Measurements from ENCODE around the gene SCPEP1.
"Not testable (repeated sequence)": the region's sequence is repeated elsewhere in the genome, so short reads cannot be mapped to it uniquely, and the experiment has no call there.

The SCPEP1 gene

DNA sequence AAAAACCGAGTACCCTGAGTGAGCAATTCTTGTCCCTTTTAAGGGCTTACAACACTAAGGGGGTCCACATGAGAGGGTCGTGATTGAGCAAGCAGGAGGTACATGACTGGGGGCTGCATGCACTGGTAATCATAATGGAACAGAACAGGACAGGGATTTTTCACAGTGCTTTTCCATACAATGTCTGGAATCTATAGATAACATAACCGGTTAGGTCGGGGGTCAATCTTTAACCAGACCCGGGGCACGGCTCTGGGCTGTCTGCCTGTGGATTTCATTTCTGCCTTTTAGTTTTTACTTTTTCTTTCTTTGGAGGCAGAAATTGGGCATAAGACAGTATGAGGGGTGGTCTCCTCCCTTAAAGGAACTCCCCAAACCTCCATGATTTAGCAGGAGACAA, 12.2 kb upstream of the SCPEP1 start:
- not testable (repeated sequence) for DNase-seq

DNA sequence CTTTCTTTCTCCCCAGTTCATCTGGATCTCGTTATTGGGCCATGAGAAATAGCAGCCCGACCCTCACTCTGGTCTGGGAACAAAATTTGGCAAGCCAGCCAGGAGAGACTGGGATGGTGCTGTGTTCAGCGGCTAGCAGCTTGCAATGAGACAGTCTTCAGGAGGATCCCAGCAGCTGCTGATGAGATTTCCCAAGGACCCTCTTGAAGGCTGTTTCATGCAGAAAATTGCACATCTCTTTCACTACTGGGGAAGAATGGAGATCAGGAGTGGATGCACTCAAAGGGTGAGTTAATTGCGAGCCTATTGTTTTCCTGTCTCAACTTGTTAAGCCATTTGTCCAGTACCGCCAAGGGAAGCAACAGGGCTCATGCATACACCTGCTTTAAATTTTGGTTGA, 11.6 kb upstream of the SCPEP1 start:
- no peak for DNase-seq

DNA sequence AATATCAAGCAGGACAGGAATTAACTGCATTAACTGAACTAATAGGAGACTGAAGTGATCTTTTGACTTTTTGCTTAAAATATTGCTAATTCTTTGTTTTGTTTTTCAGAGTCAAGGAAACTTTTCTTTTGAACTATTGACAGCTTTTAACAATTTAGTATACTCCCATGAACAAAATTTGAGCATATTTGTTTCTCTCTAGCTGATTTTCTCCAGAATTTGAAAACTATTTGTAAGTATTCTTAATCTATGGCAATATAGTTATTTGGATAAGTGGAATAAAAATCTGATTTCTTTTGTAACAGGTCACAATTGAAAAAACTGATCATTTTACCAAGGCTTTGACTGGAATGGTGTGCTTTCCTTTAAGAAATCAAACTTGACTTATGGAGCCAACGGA, 7.0 kb upstream of the SCPEP1 start:
- DNase-seq = no peak

DNA sequence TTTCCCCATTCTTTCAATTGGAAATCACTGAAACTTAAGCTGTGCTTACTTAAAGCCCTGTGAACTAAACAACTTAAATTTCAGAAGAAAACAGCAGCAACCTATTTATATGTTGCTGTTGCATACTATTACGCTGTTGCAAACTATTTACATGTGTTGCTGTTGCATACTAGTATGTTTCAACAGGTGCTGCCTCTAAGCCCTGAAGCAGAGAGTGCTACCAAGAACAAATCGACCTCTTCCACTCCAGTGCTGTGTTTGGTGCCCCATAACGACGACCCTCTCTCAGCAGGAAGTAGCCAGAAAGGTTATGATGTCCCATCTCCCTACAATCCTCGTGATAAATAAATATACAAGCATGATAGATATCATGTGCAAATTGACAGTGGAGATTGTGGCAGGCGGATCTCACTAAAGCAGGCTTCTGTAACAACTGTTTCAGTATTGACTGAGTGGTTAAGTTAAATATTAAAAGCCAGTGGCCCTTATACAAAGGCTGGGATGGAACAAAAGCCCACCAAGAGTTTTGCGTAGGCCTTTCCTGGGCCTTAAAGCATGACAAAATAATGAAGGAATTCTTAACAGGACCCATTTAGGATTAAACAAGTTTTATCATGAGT, 5.7 kb upstream of the SCPEP1 start:
- DNase-seq = no peak

DNA sequence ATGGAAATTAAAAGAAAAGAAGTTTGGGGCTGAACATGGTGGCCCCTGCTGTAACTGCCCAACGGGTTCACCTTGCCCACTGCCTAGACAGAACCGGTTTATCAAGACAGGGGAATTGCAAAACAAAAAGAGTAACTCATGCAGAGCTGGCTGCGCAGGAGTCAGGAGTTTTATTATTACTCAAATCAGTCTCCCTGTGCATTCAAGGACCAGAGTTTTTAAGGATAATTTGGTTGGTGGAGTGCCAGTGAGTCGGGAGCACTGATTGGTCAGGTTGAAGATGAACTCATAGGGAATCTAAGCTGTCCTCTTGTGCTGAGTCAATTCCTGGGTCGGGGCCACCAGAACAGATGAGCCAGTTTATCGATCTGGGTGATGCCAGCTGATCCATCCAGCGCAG, 4.4 kb upstream of the SCPEP1 start:
- DNase-seq = no peak

DNA sequence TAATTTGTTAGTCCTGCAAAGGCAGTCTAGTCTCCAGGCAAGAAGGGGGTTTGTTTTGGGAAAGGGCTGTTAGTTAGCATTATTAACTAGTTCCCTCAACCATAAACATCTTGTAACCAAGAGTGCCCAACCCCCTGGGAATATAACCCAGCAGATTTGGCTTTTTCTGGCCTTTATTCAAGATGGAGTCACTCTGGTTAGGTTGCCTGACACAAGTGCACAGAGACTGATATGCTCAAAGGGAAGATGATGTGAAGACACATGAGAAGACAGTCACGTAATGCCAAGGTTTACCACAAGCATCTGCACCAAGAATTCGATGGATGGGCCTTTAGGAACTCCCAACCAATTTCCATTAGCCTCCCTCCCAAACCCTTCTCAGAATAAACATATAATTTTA, 3.9 kb upstream of the SCPEP1 start:
- DNase-seq = no peak

DNA sequence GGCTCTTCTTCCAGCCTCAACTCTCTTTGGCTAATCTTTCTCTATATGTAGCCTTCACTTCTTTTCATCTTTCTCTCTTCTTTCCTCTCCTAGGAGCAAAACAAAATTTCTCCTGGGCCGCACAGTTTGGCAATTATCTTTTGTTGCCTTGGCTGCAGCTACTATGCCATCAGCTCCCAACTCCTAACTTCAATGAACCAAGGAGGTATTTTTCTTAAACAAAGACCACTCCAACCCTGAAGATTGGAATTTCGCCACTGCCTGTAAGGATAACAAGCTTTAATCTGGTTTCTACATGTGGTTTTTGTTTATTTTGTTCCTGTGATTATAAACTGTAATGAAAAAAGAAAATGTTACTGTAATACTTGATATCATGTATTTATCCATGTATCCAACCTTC, 2.3 kb upstream of the SCPEP1 start:
- DNase-seq = no peak

DNA sequence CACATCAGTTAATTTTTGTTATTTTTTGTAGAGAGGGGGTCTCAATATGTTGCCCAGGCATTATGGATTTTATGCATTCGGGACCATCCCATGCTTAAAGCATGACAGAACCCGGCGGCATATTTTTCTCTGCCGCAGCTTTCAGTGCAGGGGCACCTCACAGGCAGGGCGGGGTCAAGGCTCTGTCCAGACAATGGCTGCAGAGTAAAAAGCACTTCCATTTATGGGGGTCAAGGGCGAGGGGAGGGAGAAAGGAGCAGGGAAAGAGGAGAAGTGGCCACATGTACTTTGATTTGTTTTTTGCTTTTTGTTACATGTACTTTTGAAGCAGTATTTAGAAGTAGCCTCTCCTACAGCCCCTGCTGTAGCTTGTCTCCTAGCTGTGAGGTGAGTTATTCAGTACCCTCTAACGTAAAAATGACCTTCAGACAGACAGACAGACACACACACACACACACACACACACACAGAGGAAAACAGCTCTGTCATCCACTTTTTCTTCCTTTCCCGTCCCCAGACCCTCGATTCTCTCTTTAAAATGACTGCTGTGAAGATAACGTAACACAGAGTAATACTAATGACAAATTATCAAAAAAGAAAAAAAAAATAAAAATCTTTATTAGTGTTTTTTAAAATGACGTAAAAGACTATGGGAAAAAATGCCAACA, 856 bp upstream of the SCPEP1 start:
- DNase-seq = no peak

DNA sequence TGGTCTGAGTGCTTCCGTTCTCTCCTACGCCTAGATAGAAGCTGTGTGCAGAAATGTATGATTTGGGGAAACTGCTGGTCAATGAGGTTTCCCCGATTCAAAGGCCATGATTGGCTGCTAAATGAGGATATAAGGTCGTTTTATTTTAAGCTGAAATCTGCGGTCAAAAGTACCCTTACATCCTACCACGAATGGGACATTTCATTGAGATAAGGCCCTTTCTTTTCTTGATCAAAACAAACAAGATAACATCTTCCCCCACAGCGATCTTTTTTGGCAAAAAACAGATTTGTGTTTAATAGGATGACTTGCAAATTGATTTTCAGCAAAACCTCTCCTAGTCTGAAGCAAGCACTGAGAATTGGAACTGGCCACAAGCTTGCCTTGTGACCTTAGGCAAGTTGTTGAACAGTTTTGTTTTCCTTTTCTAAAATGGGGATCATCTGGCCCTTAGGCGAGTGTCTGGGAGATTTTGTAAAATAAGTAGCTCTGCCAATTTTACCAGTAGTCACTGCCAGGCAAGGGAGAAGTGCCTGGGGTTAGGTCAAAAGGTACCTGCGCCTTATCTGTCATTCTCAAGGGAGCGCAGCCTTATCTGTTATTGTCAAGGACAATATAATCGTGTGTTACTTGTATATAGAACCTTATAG, 635 bp downstream of the SCPEP1 start:
- DNase-seq = peak; percentile 27

DNA sequence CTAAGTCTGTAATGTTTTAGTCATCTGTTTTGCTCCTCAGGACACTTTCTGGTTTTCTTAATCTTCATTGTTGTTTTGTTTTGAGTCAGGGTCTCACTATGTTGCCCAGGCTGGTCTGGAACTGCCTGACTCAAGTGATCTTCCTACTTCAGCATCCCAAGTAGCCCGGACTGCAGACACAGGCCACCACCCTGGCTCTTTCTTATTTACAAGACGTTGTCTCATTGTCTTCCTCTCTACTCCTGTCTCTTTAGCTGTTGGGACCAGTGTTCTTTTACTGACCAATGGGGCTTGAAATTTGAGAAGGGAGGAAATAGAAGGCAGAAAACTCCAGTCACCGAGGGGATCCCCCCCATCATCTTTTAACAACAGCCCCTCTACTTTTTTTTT, 1.2 kb downstream of the SCPEP1 start:
- no peak for DNase-seq

DNA sequence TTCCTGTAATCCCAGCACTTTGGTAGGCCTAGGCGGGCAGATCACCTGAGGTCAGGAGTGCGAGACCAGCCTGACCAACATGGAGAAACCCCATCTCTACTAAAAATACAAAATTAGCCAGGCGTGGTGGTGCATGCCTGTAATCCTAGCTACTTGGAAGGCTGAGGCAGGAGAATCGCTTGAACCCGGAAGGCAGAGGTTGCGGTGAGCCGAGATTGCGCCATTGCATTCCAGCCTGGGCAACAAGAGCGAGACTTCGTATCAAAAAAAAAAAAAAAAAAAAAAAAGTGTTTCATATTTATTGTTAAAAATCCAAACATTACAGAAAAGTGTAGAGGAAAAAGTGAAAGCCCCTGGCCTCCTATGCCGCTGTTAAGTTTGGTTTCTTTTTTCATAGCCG, 2.6 kb downstream of the SCPEP1 start:
- DNase-seq = not testable (repeated sequence)

DNA sequence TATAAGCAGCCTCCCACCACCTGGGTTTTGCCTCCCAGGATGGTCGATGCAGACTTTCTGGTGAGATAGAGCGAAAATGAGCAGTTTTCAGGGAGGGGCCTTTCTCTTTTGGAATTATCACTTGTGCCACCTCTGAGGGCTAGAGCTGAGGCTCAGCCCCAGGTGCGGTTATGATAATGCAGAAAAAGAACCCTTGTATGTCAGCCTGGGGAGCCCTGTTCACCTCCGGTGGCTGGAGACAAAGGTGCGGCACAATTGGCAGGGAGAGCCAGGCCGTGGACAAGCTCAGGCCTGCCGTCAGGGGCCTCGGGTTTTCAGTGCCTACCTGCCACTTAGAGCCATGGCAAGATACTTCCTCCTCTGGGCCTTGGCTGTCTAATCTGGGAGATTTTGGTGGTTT, 4.4 kb downstream of the SCPEP1 start:
- no peak for DNase-seq

DNA sequence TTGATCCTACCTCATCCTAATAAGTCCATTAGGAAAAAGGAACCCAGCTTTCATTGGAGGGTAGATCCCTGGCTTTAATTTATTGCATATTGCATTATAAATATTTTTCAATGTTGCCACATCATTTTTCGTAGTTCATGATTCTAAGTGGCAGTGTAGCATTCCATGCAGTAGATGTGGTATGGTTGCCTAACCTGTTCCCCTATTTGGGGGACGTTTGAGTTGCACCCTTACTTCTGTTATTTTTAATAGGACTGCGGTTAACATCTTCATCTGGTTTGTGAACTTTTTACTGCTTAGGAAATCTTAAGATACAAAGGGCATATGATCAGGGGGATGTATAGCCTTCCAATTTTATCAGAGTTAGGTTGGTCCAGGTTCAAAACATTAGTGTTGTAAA, 5.4 kb downstream of the SCPEP1 start:
- DNase-seq = no peak

DNA sequence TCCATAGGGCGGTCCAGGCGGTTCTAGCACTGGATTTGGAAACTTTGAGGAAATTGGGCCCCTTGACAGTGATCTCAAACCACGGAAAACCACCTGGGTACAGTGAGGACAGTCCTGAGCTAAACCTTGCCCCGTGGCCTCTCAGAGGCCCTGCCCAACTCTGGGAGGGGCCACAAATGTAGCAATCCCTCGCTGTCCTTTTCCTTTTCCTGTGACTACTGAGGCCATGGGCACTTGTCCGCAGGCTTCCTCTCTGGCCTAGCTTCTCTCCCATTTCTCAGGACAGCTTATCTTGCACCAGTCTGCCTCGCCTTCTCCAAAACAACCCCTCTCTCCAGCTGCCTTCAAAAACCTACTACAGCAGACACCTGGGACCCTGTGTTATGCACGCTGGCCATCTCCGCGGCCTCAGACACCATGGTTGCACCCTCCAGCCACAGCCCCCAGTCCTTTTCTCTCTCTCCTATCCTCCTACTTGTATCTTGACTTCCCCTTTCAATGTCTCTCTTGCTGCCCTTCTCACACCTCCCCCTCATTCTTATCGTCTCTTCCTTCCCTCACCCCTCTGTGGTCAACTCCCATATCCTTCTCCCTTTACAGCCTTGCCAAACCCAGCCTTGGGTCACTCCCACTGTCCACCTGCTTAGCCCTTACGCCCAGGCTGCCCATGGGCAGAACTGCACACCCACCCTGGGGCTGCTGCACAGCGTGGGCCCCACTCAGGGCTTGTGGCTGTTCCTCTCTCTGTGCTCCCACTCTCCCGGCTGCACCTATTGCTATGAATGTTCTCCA, 7.6 kb downstream of the SCPEP1 start:
- DNase-seq = no peak

DNA sequence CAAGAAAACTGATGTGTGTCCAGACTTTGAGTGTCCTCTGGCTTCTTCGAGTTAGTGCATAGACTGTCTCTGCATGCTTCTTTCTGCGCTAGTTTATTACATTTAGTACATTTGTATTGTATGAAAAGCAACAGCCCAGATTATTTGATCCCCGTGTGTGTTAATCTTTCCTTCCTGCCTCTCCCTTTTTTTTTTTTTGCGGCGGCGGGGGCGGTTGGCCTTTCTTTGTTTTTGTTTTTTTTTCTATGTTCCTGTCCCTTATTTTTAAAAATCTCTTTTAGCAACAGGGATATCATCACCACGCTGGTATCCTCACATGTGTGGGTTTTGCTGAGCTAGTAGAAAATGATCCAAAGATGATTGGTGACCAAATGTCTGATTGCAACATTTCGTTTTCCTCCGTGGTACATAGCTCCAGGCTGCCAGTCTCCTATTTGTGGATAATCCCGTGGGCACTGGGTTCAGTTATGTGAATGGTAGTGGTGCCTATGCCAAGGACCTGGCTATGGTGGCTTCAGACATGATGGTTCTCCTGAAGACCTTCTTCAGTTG, 9.4 kb downstream of the SCPEP1 start:
- DNase-seq = no peak

DNA sequence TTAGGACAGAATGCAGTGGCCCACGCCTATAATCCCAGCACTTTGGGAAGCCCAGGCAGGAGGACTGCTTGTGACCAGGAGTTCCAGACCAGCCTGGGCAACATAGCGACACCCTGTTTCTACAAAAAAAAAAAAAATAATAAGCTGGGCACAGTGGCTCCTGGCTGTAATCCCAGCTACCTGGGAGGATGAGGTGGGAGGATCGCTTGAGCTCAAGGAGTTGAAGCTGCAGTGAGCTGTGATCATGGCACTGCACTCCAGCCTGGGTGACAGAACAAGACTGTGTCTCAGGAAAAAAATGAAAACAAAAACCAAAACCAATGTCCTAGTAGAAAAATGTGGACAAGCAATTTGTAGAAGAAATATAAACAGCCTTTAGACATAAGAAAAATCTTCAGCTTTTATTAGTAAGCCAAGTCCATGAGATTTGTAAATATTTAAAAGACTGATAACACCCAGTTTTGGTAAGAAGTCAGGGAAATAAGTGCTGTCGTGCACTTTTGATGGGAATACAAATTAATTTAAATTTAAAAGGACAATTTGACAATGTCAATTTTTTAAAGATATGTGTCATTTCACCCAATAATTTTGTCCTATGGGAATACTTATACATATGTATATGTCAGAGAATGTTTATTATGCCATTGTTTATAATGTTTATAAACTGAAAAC, 11.1 kb downstream of the SCPEP1 start:
- no peak for DNase-seq

DNA sequence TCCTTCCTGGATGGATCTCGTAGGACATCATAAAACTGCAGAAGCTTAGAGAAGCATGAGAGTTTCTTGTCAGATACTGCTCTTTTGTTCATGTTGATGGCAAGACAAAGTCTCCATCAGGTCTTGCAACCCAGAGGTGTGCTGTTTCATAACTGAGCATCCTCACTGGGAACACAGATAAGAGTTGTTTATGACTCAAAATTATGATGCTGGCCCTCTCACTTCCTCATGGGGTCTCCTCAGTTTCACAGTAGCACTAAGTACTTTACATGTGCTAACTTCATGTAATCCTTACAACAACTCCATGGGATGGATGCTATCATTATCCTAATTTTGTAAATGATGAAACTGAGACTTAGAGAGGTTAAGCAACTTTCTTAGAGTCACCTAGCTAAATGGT, 14.4 kb downstream of the SCPEP1 start:
- no peak for DNase-seq

DNA sequence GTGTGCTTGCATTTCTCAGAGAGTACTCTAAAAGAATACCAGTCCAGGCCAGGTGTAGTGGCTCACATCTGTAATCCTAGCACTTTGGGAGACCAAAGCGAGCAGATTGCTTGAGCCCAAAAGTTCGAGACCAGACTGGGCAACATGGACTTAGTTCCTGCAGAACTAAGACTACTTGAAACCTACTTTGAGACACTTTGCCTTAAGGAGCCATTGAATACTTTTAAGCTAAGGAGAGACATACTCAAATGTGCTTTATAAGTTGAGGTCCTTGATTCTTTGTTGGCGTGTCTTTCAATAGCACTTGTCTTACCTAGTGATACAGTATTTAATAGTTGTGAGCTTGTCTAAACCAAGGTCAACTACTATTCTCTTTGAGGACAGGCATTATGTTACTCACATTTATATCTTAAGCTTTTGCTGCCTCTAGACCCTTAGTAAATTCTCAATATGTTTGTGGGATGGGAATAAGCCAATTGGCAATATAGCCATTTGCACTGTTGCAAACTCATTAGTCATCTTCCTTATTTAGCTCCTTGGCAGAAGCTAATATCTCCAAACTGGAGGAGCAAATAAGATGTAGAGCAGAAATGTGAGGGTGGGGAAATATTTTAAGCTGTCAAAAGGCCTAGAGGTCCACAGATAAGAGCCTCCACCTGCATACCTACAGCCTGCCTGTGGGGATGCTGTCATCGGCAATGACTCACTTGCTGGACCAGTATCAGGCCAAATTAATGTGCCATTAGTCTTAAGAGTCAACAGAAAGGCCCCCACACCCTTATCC, 16.3 kb downstream of the SCPEP1 start:
- DNase-seq = no peak

DNA sequence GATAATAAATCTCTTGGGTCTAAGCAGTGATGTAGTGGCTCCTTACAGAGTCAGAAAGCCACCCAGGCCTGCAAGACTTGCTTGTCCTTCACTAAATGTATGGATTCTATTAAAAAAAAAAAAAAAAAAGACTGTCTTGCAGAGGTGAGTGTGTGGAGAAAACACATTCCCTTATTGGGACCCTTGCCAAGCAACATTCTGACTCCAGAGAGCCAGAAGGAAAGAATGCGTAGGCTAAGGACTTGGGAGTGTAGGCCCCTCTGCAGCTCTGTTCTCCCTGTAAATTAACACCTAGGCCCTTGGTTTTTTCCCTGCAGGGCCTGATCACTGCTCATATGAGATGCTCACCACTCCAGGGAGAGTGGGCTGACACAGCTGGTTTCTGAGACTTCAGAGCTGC, 17.8 kb downstream of the SCPEP1 start:
- no peak for DNase-seq

DNA sequence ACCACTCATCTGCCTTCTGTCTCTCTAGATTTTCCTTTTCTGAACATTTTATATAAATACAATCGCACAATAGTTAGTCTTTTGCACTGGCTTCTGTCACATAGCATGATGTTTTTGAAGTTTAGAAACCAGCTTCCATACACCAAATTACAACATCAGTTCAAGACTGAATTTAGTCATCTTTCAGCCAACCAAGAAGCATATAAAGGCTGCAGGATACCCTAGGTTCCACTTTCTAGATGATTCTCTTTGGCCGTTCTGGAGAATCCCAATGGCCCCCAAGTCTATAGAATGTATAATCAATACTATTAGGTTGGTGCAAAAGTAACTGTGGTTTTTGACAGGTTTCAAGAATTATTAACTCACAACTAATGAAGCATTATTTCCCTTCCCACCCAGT, 19.4 kb downstream of the SCPEP1 start:
- no peak for DNase-seq

DNA sequence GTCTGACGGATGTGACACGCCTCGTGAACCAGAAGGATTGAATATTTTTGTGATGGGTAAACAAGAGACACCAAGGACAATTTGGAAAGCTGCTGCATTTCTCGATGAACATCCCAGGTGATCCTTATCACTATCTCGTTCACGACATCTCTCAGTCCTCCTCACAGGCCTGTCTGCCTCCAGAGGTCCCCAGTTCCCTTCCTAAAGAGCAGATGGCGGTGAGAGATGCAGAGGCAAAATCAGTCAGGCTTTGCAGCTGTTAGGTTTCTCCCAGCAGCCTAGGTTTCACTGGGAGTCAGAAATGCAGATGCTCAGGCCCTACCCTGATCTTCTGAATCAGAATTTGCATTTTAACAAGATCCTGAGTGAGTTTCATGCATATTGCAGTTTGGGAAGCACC, 23.6 kb downstream of the SCPEP1 start:
- DNase-seq = no peak

DNA sequence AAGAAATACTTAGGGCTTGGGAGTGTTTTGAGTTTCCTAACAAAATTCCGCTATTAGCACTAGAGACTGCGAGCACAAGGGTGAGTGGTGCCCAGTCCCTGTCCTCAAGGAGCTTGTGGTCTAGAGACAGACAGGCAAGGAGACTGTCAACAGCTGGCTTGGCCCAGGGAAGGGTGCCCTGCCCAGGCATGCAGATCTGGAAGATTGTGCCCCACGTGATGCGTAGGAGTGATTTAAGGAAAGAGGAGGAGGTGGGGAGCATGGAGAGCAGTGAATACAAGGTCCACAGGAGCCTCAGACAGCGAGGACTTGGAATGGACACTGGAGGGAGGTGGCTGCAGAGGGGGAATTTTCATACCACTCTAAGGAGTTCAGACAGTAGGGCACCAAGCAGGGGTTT, 25.0 kb downstream of the SCPEP1 start:
- DNase-seq = no peak
